PFSK-1 (cell line): ENCODE results near the gene NHERF2.

Experiments
- FOXP2 ChIP-seq: optimal IDR thresholded peaks from 2 replicates; pipeline ENCODE3; 2011; ENCODE audit warnings: borderline replicate concordance, control low read depth, inconsistent platforms; ENCODE audit not compliant: insufficient read depth; ENCODE audit errors: extremely low read length, extremely low read depth
- POLR2AphosphoS5 ChIP-seq: IDR thresholded peaks from 2 replicates; pipeline ENCODE4 v1.6.1; 2012; ENCODE audit warnings: low read depth, mild to moderate bottlenecking, control low read depth, low read length, moderate library complexity
- REST ChIP-seq, 2 experiments: IDR thresholded peaks; 2 replicates each; pipeline versions ENCODE4 v1.6.1 to v1.8.0; 2011 to 2012; ENCODE audit warnings: low read depth in 2 of 2, low read length in 2 of 2, control low read depth in 1 of 2, inconsistent platforms in 1 of 2, mild to moderate bottlenecking in 1 of 2, moderate library complexity in 1 of 2; ENCODE audit not compliant: insufficient read depth in 1 of 2
- SIN3A ChIP-seq: IDR thresholded peaks from 2 replicates; pipeline ENCODE4 v1.6.1; 2012; ENCODE audit warnings: mild to moderate bottlenecking, low read length, moderate library complexity, borderline replicate concordance; ENCODE audit not compliant: insufficient read depth
- TAF1 ChIP-seq: IDR thresholded peaks from 2 replicates; pipeline ENCODE4 v1.6.1; 2012; ENCODE audit warnings: low read length, control low read depth, borderline replicate concordance; ENCODE audit not compliant: insufficient read depth

The NHERF2 gene

GRCh38 chr16:2027024-2028010 is 615 bp downstream of the NHERF2 start:
- TF ChIP-seq REST (IDR thresholded peaks at IDR 0.05; ENCODE audit: insufficient read depth in 1 of 2, low read depth in 2 of 2, low read length in 2 of 2): 0 out of 4 replicates have a peak, but pooled peaks of 1 of the 2 experiments have one; percentile 32
- no peak for TF ChIP-seq POLR2AphosphoS5

- TF ChIP-seq SIN3A (no peak), REST (IDR thresholded peaks at IDR 0.05; ENCODE audit: insufficient read depth in 1 of 2, low read depth in 2 of 2, low read length in 2 of 2) (no peak)
Observed at GRCh38 chr16:2028146-2028545, 1.4 kb downstream of the NHERF2 start.

DNA sequence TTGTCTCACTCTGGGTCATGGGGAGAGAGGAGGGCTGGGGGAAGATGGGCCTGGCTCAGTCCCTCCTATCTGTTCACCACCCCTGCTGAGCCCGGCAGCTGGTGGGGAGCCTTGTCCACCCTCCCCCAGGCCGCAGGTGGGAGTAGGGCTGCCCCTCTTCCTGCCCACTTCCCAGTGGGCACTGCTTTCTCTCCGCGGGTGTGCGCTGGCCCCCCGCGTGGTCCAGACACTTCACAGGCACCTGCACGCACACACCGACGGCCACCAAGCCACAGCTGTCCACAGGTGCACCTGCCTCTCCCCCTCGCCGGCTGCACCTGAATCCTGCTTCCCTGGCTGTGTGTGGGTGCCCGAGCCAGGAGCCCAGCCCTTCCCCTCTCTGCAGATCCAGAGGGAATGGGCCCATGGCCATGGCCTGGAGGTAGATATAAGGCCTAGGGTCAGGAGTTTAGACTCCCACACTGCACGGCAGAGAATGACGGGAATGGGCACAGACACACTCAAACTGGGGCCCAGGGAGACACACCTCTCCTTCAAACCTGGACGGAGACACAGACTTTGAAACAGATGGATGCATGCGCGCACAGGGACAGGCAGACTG is 2.0 kb downstream of the NHERF2 start:
- TF ChIP-seq POLR2AphosphoS5: no peak
- no peak for TF ChIP-seq REST (IDR thresholded peaks at IDR 0.05; ENCODE audit: insufficient read depth in 1 of 2, low read depth in 2 of 2, low read length in 2 of 2)
- TF ChIP-seq SIN3A: no peak
- no peak for TF ChIP-seq FOXP2
- no peak for TF ChIP-seq TAF1

- no peak for TF ChIP-seq SIN3A
- no peak for TF ChIP-seq REST (IDR thresholded peaks at IDR 0.05; ENCODE audit: insufficient read depth in 1 of 2, low read depth in 2 of 2, low read length in 2 of 2)
- TF ChIP-seq TAF1: no peak
- TF ChIP-seq FOXP2: no peak
- no peak for TF ChIP-seq POLR2AphosphoS5
Observed at GRCh38 chr16:2029350-2029749, 2.6 kb downstream of the NHERF2 start.

GRCh38 chr16:2030036-2030435 is 3.3 kb downstream of the NHERF2 start:
- no peak for TF ChIP-seq TAF1
- no peak for TF ChIP-seq POLR2AphosphoS5
- no peak for TF ChIP-seq FOXP2
- TF ChIP-seq SIN3A: no peak
- no peak for TF ChIP-seq REST (IDR thresholded peaks at IDR 0.05; ENCODE audit: insufficient read depth in 1 of 2, low read depth in 2 of 2, low read length in 2 of 2)
